Mesothelial cell of epicardium (in vitro differentiated cells): Measurements from ENCODE around the gene FNDC10. TPM values are rescaled to one million over a fixed set of nuclear protein-coding genes. Genes with fewer than 3 reads are reported as not detected.

Experiments used
- DNase-seq, 2 experiments: peaks; one replicate each; pipeline ENCODE4 v3.0.0; 2021; ENCODE audit warnings: low spot score in 2 of 2; ENCODE audit not compliant: unreplicated experiment in 2 of 2
- H3K27ac Mint-ChIP-seq: 2 replicates; pipeline ENCODE4 v1.8.0; 2021; ENCODE audit warnings: mixed read lengths
- H3K27me3 Mint-ChIP-seq: 2 replicates; pipeline ENCODE4 v1.8.0; 2021; ENCODE audit warnings: low read depth, mixed read lengths
- H3K36me3 Mint-ChIP-seq: 2 replicates; pipeline ENCODE4 v1.8.0; 2021; ENCODE audit warnings: mixed read lengths
- H3K4me1 Mint-ChIP-seq: 2 replicates; pipeline ENCODE4 v1.8.0; 2021; ENCODE audit warnings: mixed read lengths
- H3K4me3 Mint-ChIP-seq: 2 replicates; pipeline ENCODE4 v1.8.0; 2021; ENCODE audit warnings: mild to moderate bottlenecking, moderate library complexity, mixed read lengths
- H3K9me3 Mint-ChIP-seq: 2 replicates; pipeline ENCODE4 v1.8.0; 2021; ENCODE audit warnings: mixed read lengths
- CTCF ChIP-seq: fragments of 200-600 bp; sonication (generic); IDR thresholded peaks from one replicate; pipeline ENCODE4 v1.5.0; 2021; ENCODE audit warnings: antibody characterized with exemption; ENCODE audit not compliant: unreplicated experiment
- total RNA-seq: library from RNA; stranded (reverse); gene quantifications from 3 replicates; pipeline ENCODE4 v1.2.1, GENCODE V29; 2021

FNDC10 gene
- total RNA-seq, 1 donor from 2014 or later: 5.4 TPM

GRCh38 chr1:1614204-1614953 is 14.4 kb upstream of the FNDC10 start:
- H3K27me3 Mint-ChIP-seq: no peaks in the 10 kb centered on the region
- DNase-seq: no peak
- H3K27ac Mint-ChIP-seq: peak overlapping the region; percentile 99

GRCh38 chr1:1613509-1614082 is 13.7 kb upstream of the FNDC10 start:
- Mint-ChIP-seq H3K36me3 (peaks cover 7% of the 10 kb centered on the region), H3K4me1 (peaks cover 30% of the 10 kb centered on the region), H3K4me3 (peak overlapping the region; percentile 97), H3K9me3 (no peaks in the 10 kb centered on the region), H3K27ac (peak overlapping the region; percentile 99), H3K27me3 (no peaks in the 10 kb centered on the region)
- no peak for DNase-seq
- no peak for TF ChIP-seq CTCF

More at GRCh38 chr1:1614204-1614953, 14.4 kb upstream of the FNDC10 start:
- Mint-ChIP-seq H3K4me3 (peak overlapping the region; percentile 97), H3K9me3 (no peaks in the 10 kb centered on the region), H3K4me1 (peaks cover 30% of the 10 kb centered on the region), H3K36me3 (peaks cover 8% of the 10 kb centered on the region)
- TF ChIP-seq CTCF: no peak

- Mint-ChIP-seq H3K36me3 (peaks cover 3% of the 10 kb centered on the region), H3K27me3 (no peaks in the 10 kb centered on the region), H3K4me3 (no peak overlapping the region), H3K4me1 (peaks cover 27% of the 10 kb centered on the region), H3K9me3 (no peaks in the 10 kb centered on the region), H3K27ac (no peak overlapping the region)
- TF ChIP-seq CTCF: no peak
- no peak for DNase-seq
Observed at GRCh38 chr1:1612104-1612400, 12.1 kb upstream of the FNDC10 start.

- peaks cover 3% of the 10 kb centered on the region for H3K36me3 Mint-ChIP-seq
- no peaks in the 10 kb centered on the region for H3K9me3 Mint-ChIP-seq
- H3K27ac Mint-ChIP-seq: peak overlapping the region; percentile 71
- TF ChIP-seq CTCF: no peak
- H3K4me3 Mint-ChIP-seq: no peak overlapping the region
- H3K4me1 Mint-ChIP-seq: peaks cover 23% of the 10 kb centered on the region
- H3K27me3 Mint-ChIP-seq: no peaks in the 10 kb centered on the region
- DNase-seq: no peak
Observed at GRCh38 chr1:1610796-1611195, 10.9 kb upstream of the FNDC10 start.

- H3K9me3 Mint-ChIP-seq: no peaks in the 10 kb centered on the region
- no peak overlapping the region for H3K27ac Mint-ChIP-seq
- H3K36me3 Mint-ChIP-seq: peaks cover 3% of the 10 kb centered on the region
- no peak overlapping the region for H3K4me3 Mint-ChIP-seq
- peaks cover under 1% of the 10 kb centered on the region for H3K27me3 Mint-ChIP-seq
- peaks cover 23% of the 10 kb centered on the region for H3K4me1 Mint-ChIP-seq
- no peak for DNase-seq
- no peak for TF ChIP-seq CTCF
Observed at GRCh38 chr1:1609822-1610485, 10.0 kb upstream of the FNDC10 start.
